ENCODE data around the gene RFT1.

Gene RFT1

GRCh38 chr3:53078656-53079055 lies 51.6 kb downstream of the RFT1 start:
- no peaks in the 10 kb centered on the region for H3K36me3 ChIP-seq (ENCODE audit: control insufficient read depth, insufficient read depth, low read length)
- H3K4me1 ChIP-seq (ENCODE audit: control insufficient read depth, insufficient read depth, low read length): peaks cover 2% of the 10 kb centered on the region
- no peak overlapping the region for H3K27ac ChIP-seq (ENCODE audit: insufficient read depth, low read depth, low read length, poor library complexity, severe bottlenecking)
- H3K4me3 ChIP-seq (ENCODE audit: insufficient read depth, low read depth, low read length): no peak overlapping the region
- no peaks in the 10 kb centered on the region for H3K9me3 ChIP-seq (ENCODE audit: control insufficient read depth, low read length)
- WGBS, 2 experiments: 95 to 96% methylated on average over 3 of the region's 3 CpGs
- H3K27me3 ChIP-seq (ENCODE audit: control insufficient read depth, insufficient read depth, low read length, poor library complexity, severe bottlenecking): no peaks in the 10 kb centered on the region

- Histone ChIP-seq H3K36me3 (ENCODE audit: control insufficient read depth, insufficient read depth, low read length) (no peaks in the 10 kb centered on the region), H3K9me3 (ENCODE audit: control insufficient read depth, low read length) (no peaks in the 10 kb centered on the region), H3K27ac (ENCODE audit: insufficient read depth, low read depth, low read length, poor library complexity, severe bottlenecking) (no peak overlapping the region), H3K4me3 (ENCODE audit: insufficient read depth, low read depth, low read length) (no peak overlapping the region), H3K27me3 (ENCODE audit: control insufficient read depth, insufficient read depth, low read length, poor library complexity, severe bottlenecking) (no peaks in the 10 kb centered on the region), H3K4me1 (ENCODE audit: control insufficient read depth, insufficient read depth, low read length) (peaks cover 12% of the 10 kb centered on the region)
- 86 to 91% methylated on average over 10 of the region's 10 CpGs for WGBS, 2 experiments
Measured at GRCh38 chr3:53077476-53078220, 52.6 kb downstream of the RFT1 start.

- Histone ChIP-seq H3K4me3 (ENCODE audit: insufficient read depth, low read depth, low read length) (no peak overlapping the region), H3K9me3 (ENCODE audit: control insufficient read depth, low read length) (no peaks in the 10 kb centered on the region), H3K4me1 (ENCODE audit: control insufficient read depth, insufficient read depth, low read length) (peaks cover 12% of the 10 kb centered on the region), H3K36me3 (ENCODE audit: control insufficient read depth, insufficient read depth, low read length) (no peaks in the 10 kb centered on the region), H3K27ac (ENCODE audit: insufficient read depth, low read depth, low read length, poor library complexity, severe bottlenecking) (no peak overlapping the region), H3K27me3 (ENCODE audit: control insufficient read depth, insufficient read depth, low read length, poor library complexity, severe bottlenecking) (no peaks in the 10 kb centered on the region)
- WGBS, 2 experiments: 93 to 94% methylated on average over 3 of the region's 3 CpGs
Measured at GRCh38 chr3:53075743-53076140, 54.5 kb downstream of the RFT1 start.

GRCh38 chr3:53074761-53075742 lies 55.2 kb downstream of the RFT1 start:
- H3K4me1 ChIP-seq (ENCODE audit: control insufficient read depth, insufficient read depth, low read length): peaks cover 12% of the 10 kb centered on the region
- H3K36me3 ChIP-seq (ENCODE audit: control insufficient read depth, insufficient read depth, low read length): no peaks in the 10 kb centered on the region
- H3K27me3 ChIP-seq (ENCODE audit: control insufficient read depth, insufficient read depth, low read length, poor library complexity, severe bottlenecking): no peaks in the 10 kb centered on the region
- WGBS, 2 experiments: 87 to 91% methylated on average over 9 of the region's 9 CpGs
- H3K4me3 ChIP-seq (ENCODE audit: insufficient read depth, low read depth, low read length): no peak overlapping the region
- no peak overlapping the region for H3K27ac ChIP-seq (ENCODE audit: insufficient read depth, low read depth, low read length, poor library complexity, severe bottlenecking)
- no peaks in the 10 kb centered on the region for H3K9me3 ChIP-seq (ENCODE audit: control insufficient read depth, low read length)

GRCh38 chr3:53074366-53074696 lies 55.9 kb downstream of the RFT1 start:
- H3K4me1 ChIP-seq (ENCODE audit: control insufficient read depth, insufficient read depth, low read length): peaks cover 12% of the 10 kb centered on the region
- no peaks in the 10 kb centered on the region for H3K36me3 ChIP-seq (ENCODE audit: control insufficient read depth, insufficient read depth, low read length)
- no peak overlapping the region for H3K4me3 ChIP-seq (ENCODE audit: insufficient read depth, low read depth, low read length)
- H3K27me3 ChIP-seq (ENCODE audit: control insufficient read depth, insufficient read depth, low read length, poor library complexity, severe bottlenecking): no peaks in the 10 kb centered on the region
- 91% methylated on average over 1 of the region's 1 CpG for WGBS, 2 experiments
- H3K27ac ChIP-seq (ENCODE audit: insufficient read depth, low read depth, low read length, poor library complexity, severe bottlenecking): no peak overlapping the region
- H3K9me3 ChIP-seq (ENCODE audit: control insufficient read depth, low read length): no peaks in the 10 kb centered on the region

- 85 to 86% methylated on average over 17 of the region's 17 CpGs for WGBS, 2 experiments
- Histone ChIP-seq H3K36me3 (ENCODE audit: control insufficient read depth, insufficient read depth, low read length) (no peaks in the 10 kb centered on the region), H3K27ac (ENCODE audit: insufficient read depth, low read depth, low read length, poor library complexity, severe bottlenecking) (no peak overlapping the region), H3K27me3 (ENCODE audit: control insufficient read depth, insufficient read depth, low read length, poor library complexity, severe bottlenecking) (no peaks in the 10 kb centered on the region), H3K4me3 (ENCODE audit: insufficient read depth, low read depth, low read length) (no peak overlapping the region), H3K4me1 (ENCODE audit: control insufficient read depth, insufficient read depth, low read length) (peaks cover 12% of the 10 kb centered on the region), H3K9me3 (ENCODE audit: control insufficient read depth, low read length) (no peaks in the 10 kb centered on the region)
Measured at GRCh38 chr3:53073553-53074365, 56.5 kb downstream of the RFT1 start.

GRCh38 chr3:53072653-53073552 lies 57.3 kb downstream of the RFT1 start:
- no peaks in the 10 kb centered on the region for H3K9me3 ChIP-seq (ENCODE audit: control insufficient read depth, low read length)
- no peak overlapping the region for H3K27ac ChIP-seq (ENCODE audit: insufficient read depth, low read depth, low read length, poor library complexity, severe bottlenecking)
- 36 to 37% methylated on average over 32 of the region's 32 CpGs for WGBS, 2 experiments
- no peaks in the 10 kb centered on the region for H3K27me3 ChIP-seq (ENCODE audit: control insufficient read depth, insufficient read depth, low read length, poor library complexity, severe bottlenecking)
- peaks cover 12% of the 10 kb centered on the region for H3K4me1 ChIP-seq (ENCODE audit: control insufficient read depth, insufficient read depth, low read length)
- H3K4me3 ChIP-seq (ENCODE audit: insufficient read depth, low read depth, low read length): no peak overlapping the region
- no peaks in the 10 kb centered on the region for H3K36me3 ChIP-seq (ENCODE audit: control insufficient read depth, insufficient read depth, low read length)

- Histone ChIP-seq H3K27me3 (ENCODE audit: control insufficient read depth, insufficient read depth, low read length, poor library complexity, severe bottlenecking) (no peaks in the 10 kb centered on the region), H3K36me3 (ENCODE audit: control insufficient read depth, insufficient read depth, low read length) (no peaks in the 10 kb centered on the region), H3K27ac (ENCODE audit: insufficient read depth, low read depth, low read length, poor library complexity, severe bottlenecking) (no peak overlapping the region), H3K4me3 (ENCODE audit: insufficient read depth, low read depth, low read length) (no peak overlapping the region), H3K9me3 (ENCODE audit: control insufficient read depth, low read length) (no peaks in the 10 kb centered on the region), H3K4me1 (ENCODE audit: control insufficient read depth, insufficient read depth, low read length) (peaks cover 12% of the 10 kb centered on the region)
- 92 to 93% methylated on average over 11 of the region's 11 CpGs for WGBS, 2 experiments
Measured at GRCh38 chr3:53071882-53072431, 58.3 kb downstream of the RFT1 start.

- no peak overlapping the region for H3K4me3 ChIP-seq (ENCODE audit: insufficient read depth, low read depth, low read length)
- peaks cover 12% of the 10 kb centered on the region for H3K4me1 ChIP-seq (ENCODE audit: control insufficient read depth, insufficient read depth, low read length)
- H3K27ac ChIP-seq (ENCODE audit: insufficient read depth, low read depth, low read length, poor library complexity, severe bottlenecking): no peak overlapping the region
- no peaks in the 10 kb centered on the region for H3K36me3 ChIP-seq (ENCODE audit: control insufficient read depth, insufficient read depth, low read length)
- WGBS, 2 experiments: 57 to 66% methylated on average over 4 of the region's 4 CpGs
- no peaks in the 10 kb centered on the region for H3K27me3 ChIP-seq (ENCODE audit: control insufficient read depth, insufficient read depth, low read length, poor library complexity, severe bottlenecking)
- no peaks in the 10 kb centered on the region for H3K9me3 ChIP-seq (ENCODE audit: control insufficient read depth, low read length)
Measured at GRCh38 chr3:53069422-53070068, 60.7 kb downstream of the RFT1 start.
